ENCODE measurements around the gene SLC66A3.
"Not testable (repeated sequence)": the region's sequence is repeated elsewhere in the genome, so short reads cannot be mapped to it uniquely, and the experiment has no call there.

The SLC66A3 gene

DNA sequence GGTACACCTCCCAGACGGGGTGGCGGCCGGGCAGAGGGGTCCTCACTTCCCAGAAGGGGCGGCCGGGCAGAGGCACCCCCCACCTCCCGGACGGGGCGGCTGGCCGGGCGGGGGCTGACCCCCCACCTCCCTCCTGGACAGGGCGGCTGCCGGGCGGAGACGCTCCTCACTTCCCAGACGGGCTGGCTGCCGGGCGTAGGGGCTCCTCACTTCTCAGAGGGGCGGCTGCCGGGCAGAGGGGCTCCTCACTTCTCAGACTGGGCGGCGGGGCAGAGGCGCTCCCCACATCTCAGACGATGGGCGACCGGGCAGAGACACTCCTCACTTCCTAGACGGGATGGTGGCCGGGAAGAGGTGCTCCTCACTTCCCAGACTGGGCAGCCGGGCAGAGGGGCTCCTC, 9.8 kb downstream of the SLC66A3 start:
- DNase-seq: not testable (repeated sequence)

DNA sequence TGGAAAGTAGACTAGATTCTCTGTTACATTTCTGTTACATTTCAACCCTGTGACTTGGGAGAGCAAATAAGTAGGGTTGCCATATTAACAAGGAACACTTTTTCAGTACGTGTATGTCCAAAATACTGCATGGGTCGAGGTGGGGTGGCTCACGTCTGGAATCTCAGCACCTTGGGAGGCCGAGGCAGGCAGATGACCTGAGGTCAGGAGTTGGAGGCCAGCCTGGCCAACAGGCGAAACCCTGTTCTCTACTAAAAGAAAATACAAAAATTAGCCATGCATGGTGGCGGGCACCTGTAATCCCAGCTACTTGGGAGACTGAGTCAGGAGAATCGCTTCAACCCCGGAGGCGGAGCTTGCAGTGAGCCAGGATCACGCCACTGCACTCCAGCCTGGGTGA, 11.2 kb downstream of the SLC66A3 start:
- no peak for DNase-seq

DNA sequence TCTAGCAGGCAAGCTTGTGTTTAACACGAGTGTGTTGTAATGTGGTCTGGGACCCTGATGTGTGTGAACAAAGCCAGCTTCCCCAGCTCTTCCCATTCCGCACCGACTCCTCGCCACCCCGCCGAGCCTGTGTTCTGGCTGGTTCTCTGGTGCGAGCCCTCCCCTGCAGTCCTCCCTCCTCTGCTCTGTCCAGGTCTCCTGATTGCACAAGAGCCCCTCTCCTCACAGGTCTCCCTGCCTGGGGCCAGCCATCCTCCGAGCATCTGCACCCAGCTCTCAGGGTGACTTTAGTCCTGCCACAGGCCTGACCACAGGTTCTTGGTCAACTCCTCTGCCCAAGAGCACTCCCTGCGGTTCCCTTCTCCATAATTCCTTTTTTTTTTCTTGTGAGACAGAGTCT, 13.2 kb downstream of the SLC66A3 start:
- no peak for DNase-seq

DNA sequence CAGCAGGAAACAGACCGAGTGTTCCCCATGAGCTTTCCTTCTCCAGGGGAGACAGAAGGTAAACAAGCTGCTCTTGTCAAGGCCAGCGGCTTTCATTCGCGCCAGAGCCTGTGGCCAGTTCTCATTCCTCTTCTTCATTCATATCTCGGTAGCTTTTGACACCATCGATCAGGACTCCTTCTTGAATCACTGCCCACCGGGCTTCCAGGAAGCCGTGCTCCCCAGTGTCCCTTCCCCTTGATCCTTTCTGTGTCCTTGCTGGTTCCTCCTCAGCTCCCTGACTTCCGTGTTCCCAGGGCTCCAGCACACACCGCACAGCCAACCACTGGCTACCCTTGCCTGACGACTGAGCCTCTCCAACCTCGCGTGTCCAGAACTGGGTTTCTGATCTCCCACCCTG, 14.1 kb downstream of the SLC66A3 start:
- DNase-seq: no peak

DNA sequence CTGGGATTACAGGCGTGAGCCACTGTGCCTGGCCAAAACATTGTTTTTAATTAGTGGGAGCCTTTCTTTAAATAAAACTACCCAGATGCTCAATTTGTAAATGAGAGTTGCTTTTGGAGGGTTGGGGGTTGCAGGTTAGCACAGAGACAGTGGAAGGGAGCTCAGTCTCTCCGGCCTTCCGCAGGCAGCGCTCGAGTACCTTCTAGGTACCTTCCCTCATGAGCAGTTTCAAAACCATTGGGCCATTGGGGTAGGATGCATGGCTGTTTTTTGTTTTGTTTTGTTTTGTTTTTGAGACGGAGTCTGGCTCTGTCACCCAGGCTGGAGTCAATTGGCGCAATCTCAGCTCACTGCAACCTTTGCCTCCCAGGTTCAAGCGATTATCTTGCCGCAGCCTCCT, 19.0 kb downstream of the SLC66A3 start:
- no peak for DNase-seq

DNA sequence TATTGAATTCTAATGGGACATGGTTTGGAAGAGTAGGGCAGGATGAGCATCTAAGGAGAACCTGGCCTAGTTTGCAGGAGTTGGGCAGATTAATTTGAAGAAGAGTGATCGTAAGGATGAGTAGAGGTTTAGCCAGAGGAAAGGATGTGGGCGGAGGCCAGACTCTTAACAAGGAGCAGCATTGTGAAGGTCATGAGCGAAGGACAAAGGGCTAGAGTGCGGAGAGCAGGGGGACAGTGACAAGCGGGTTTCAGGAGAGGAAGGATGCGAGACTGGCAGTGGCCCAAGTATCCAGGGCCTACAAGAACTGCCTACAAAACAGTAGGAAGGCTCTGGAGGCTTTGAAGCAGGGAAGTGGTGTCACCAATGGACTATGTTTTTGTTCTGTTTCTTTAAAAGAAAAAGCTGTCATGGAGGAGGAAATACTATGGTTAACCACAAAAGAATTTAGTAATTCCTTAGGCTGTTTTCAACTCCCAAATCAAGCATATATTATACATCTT, 20.1 kb downstream of the SLC66A3 start:
- no peak for DNase-seq

DNA sequence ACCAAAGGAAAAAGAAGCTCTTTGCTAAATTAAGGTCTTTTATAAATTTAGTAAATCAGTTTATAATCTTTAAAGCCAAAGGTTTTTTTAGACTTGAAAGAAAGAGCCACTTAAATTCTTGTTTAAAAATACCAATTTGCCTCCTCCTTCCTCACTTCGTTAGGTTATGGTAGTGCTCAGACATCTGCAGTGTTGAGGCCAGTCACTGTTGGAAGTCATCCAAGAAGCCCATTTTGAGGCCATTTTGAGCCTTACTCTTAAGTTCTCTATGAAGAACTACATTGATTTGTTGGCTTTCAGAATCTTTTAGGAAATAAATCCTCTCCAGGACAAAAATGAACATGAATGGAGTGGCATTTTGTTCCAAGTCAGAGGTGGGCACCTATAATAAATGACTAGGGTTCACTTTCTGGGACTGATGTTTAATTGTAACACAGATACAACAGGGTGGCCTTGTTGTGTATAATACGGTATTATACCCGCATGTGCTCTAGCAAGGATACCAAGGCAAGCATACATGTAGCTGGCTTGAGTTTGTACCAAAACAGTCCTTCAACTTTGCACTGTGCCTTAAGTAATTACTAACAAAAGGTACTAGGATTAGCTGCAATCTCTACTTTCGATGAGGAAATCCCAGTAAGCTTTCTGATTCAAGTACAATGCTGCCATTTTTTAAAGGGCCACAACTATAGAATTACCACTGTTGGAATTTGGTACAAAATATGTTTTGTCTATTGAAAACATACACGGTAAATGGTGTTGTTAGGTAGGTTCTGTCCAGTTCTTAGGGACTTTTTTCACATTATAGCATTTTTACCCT, 22.8 kb downstream of the SLC66A3 start:
- DNase-seq: no peak

DNA sequence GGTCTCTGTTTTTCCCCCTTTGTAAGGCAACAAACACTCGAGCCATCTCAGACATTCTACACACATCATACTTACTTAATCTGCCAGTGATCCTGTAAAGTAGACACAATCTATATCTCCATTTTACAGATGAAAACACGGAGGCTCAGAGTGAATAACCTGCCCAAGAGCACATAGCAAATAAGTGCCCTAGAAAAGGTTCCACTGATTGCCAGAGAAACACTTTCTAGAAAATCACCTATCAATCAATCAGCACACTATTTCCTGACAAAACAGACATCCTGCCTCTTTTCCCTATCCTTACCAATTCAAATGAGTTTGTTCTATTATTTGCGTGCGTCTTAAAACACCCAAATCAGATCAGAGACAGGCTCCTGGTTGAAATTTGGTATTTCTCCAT, 23.9 kb downstream of the SLC66A3 start:
- DNase-seq: no peak

DNA sequence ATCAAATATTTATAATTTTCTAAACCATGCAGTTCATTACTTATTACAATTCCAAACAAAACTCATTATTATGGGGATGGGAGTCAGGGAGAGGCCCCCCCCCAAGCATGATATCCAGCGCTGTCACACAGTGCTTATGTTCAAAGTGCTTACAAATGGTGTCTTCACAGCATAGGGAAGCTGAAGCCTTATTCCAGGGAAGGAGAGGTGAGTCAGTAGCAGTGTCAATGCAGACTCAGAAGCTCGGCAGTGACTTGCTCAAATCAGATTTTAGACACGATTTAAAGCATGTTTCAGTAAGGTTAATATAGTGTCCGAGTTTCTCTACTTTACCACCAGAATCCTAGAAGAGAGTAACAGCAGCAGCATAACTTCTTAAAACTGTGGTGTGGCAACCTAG, 24.6 kb downstream of the SLC66A3 start:
- DNase-seq: no peak

DNA sequence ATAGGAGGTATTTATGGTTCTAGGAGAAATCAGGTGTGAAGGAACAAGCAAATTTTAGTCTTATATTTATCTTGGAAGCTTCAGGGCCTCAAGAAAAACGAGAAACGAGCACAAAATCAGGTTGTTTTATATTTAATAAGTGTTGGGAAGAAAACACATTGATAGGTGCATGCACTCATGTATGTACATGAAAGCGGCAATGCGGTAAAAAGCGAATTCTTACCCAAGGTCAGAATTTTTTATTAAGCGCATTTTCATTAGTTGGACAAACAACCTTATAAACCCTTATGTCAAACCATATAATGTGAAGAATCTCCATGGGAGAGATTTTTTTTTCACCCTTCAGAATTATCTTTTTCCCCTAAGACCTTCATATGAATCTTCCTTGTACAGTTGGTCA, 25.4 kb downstream of the SLC66A3 start:
- DNase-seq: no peak

DNA sequence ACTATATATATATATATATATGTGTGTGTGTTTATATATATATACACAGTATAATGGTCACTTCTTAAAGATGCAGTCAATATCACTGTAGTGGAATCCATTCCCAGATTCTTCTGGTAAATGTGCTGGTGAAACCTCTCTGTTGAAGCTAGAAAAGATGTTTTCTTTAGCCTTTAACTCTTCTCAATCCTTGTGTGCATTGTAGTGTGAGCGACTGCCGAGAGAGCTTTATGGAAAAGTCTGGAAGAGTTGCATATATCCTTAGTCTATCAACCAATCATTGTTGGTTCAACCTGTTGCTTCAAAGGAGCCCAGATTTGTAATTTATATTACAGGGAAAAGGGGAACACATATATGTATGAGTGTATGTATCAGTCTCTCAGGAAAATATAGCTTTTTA, 27.7 kb downstream of the SLC66A3 start:
- no peak for DNase-seq

DNA sequence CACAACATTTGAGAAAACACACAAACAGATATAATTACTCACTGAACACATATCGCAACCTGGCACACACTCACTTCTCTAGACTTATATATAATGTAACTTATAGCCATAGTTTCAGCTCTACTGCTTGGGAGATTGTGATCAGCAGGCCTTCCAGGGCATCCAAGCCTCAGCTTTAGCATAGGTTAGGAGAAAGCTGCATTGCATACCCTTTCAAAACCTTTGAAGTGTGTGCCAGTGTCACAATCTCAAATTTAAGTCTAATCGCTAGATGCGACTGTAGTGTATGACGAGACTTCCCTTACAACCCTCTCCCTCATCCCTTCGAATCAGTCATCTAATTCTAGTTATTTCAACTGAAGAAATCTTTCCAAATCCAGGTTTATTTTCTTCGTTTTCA, 30.9 kb downstream of the SLC66A3 start:
- no peak for DNase-seq

DNA sequence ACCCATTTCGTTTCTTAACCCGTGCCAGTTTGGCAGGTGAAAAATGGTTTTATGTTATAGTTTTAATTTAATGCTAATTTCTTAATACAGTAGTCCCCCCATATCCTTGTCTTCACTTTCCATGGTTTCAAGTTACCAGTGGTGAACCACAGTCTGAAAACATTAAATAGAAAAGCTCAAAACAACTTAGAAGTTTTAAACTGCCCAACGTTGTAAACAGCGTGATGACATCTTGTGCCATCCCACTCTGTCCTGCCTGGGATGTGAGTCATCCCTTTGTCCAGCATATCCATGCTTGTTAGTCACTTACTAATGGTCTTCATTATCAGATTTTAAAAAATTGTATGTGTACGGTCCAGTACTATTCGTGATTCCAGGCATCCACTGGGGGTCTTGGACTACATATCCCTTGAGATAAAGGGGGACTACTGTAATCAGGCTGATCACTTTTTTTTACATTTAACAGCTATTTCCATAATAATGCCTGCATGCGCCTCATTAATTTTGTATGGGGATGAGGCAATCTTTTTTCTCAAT, 31.9 kb downstream of the SLC66A3 start:
- no peak for DNase-seq

DNA sequence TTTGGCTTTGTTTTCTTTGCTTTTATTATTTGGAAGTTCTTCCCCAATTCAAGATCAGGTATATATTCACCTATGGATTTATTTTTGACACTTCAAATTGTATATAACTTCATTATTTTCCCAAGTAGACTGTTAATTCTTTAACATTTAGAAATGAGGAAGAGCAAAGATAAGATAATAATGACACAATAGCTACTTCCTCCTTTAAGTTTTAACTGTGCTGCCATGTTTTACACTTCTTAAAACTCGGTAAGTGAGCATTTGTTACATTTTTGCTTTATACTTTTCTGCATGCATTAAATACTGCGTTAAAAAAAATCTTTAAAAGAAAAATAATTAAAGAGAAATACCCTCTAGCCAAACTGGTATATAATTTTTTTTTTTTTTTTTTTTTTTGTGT, 32.5 kb downstream of the SLC66A3 start:
- DNase-seq: no peak

DNA sequence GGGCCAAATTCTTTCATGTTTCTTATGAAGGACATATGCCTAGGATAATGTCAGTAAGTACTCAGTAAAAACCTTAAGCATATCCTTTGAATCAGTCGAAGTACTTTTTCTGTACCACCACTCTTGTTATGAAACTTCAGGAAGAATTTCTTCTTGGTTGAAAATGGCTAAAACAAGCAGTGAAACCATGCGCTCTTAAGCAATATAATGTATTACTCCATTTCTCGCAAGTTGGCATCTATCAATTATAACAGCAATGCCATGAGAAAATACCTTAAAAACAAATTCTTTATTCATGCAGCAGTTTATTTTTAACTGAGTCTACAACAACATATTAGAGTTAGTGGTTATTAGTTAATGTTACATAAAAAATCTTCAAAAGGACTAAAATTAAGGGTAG, 41.0 kb downstream of the SLC66A3 start:
- DNase-seq: no peak

DNA sequence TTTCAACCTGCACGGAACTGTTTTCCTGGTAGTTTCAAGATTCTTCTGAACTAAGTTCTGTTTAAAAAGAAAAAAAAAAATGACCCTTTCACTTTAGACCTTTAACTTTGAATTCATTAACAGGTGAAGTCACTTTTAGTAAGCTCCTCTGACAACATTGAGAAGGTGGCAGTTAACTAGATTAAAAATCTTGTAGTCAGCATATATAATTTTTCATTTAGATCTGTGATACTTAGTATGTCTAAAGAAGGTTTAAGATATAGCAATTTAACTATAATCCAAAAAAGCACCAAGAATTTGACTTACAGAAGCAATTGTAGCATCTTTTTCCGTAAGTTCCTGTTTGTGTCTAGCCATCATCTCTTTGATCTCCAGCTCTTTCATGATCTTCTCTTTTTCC, 45.4 kb downstream of the SLC66A3 start:
- no peak for DNase-seq

DNA sequence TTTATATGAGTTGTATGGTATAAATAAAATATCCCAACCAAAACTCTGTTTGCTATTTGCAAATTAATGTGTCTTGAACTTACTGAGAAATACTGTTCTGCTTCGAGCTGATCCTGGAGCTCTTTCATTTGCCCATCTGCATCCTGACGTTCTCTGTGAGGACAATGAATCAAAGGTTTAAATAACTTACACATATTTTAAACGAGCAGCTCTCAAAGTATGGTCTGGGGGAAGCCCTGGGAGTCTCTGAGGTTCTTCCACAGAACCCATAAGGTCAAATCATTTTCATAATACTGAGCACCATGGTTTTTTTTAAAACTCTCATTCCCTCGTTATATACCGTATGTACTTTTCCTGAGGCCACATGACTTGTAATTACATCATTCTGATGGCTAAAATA, 46.7 kb downstream of the SLC66A3 start:
- DNase-seq: no peak

DNA sequence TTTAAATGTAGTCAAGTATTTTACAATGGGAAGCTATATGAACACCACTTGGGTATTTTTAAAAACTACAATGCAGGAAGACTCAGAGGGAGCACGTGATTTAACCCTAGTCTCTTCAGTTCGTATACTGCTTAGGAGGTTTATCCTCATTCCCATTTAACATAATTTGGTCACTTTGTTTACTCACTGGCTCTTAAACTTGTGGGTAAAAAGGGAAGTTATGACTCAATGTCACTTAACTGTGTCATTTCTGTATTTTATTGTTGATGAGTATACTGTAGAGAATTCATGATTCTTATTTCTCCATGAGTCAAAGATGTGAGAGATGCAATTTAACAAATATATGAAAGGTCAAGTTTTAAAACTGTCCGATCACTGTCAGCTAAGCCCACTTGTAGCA, 48.2 kb downstream of the SLC66A3 start:
- DNase-seq: no peak

DNA sequence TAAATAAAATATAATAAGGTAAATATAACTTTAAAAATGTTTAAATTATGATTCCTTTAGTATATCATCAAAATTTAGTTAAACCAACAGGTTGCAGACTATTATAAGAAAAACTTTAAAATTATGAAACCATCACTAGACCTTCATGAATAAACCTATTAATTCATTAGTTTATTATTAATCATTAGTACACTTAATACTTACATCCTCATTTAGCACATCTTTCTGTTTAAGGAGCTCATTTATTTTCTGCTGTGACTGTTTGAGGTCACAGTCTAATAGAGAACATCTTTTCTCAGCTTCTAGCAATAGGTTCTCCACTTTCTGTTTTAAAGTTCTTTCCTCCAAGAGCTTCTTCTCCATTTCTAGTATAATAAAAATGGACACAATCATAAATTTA, 52.8 kb downstream of the SLC66A3 start:
- DNase-seq: no peak

DNA sequence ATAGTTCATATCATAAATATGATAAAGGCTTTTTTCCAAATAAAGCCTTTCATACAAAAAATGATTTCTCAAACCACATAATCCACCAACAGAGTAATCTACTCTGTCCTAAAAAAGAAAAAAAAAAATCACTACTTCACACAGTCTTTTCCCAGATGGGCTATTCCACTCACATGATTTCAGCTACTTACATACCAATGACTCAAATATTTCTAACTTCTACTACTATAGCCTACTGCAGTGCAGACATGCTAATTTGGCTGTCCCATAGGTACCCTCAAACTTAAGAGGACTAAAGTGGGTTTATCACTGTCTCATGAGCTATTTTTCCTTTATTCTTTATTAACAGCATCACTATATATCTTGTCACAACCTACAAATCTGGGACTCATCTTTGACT, 57.4 kb downstream of the SLC66A3 start:
- DNase-seq: no peak

DNA sequence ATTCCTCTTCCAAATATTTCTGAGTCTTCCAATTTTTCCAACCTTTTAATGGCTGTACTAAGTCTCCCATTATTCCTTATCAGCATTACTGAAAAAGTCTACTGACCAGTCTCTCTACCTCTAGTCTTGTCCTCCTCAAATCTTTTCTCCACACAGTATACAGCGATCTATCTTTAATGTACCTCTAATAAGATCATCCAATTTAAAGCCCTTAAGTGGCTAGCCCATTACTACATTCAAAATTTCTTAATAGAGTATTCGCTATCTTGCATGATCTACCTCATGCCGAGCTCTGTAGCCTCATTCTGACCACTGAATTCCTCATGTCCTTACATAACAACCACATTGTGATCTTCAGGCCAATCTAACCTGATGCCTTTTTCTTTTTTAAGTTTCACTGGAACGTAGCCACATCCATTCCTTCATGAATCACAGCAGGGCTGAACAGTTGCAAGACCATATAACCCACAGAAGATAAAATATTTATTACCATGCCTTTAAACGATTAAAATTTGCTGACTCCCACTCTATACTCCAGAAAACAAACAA, 57.9 kb downstream of the SLC66A3 start:
- no peak for DNase-seq

DNA sequence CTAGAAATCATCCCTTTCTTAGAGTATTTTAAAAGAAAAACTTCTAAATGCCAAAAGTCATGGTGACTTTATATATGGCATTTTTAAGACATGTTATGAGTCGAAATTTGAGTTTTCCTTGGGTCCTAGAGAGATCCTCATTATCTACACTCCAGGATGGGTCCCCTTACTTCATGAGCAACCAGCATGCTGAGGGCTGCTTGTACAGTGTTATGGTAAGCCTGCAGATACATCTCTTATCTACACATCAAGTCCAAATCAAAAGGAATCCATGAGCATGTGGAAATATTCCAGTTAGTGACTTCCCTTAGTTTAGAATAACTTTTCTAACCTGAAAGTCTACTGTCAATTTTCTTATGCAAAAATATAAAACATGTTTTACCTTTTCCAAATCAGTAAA, 58.7 kb downstream of the SLC66A3 start:
- no peak for DNase-seq

DNA sequence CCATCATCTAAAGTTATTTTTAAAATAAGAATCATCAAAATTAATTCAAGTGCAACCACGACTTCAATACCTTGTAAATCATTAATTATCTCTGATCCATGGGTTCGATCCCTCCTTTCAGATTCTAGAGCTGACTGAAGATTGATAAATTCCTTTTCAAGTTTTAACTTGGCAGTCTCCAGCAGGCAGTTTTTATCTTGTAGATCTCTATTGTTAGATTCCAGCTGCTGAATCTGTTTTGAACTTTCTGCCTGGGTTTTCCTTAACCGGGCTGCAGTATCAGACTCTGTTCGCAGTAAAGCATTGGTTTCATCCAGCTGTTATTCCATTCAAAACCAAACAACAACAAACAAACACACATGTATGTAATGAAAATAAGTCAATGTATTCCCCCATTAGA, 59.5 kb downstream of the SLC66A3 start:
- DNase-seq: no peak

DNA sequence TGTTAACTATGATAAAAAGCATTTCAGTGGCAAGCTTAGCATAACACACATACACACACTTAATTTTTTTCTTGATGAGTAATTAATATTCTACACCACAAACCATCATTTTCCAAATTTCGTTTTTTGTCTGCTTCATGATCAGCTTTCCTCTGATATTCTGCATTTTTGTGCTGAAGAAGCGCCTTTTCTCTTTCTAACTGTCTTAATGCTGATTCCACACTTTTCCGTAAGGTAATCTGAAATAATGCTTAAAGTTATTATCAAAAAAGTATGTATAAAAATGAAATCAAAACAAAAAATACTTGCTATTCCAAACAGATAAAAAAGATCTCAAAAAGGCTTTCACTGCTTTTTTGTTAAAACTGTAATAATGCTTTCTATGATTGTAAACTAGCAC, 60.1 kb downstream of the SLC66A3 start:
- DNase-seq: no peak

DNA sequence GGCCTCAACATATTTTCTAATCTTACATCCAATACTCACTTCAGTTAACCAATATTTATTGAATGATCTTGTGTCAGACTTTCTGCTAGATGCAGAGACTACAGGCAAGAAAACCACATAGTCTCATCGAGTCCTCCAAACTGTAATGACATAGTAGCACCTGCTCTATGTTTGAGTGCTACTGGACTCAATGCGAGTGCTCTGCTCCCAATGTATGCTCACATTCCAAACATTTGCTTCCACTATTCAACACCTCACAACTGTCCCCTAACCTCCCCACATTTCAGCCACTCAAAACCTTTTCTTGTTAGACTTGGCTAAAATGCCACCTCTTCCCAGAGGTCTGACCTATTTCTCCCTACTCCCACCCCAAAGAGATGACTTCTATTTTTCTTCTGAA, 65.2 kb downstream of the SLC66A3 start:
- no peak for DNase-seq

Measured in T1000 (cell line).